Measurements from ENCODE around the gene EIF4A3. TPM values are rescaled to one million over a fixed set of nuclear protein-coding genes. Genes with fewer than 3 reads are reported as not detected.

Gene EIF4A3
- total and polyA plus RNA-seq, 9 donors, result 71.2 to 114 (median 87.8) TPM

DNA sequence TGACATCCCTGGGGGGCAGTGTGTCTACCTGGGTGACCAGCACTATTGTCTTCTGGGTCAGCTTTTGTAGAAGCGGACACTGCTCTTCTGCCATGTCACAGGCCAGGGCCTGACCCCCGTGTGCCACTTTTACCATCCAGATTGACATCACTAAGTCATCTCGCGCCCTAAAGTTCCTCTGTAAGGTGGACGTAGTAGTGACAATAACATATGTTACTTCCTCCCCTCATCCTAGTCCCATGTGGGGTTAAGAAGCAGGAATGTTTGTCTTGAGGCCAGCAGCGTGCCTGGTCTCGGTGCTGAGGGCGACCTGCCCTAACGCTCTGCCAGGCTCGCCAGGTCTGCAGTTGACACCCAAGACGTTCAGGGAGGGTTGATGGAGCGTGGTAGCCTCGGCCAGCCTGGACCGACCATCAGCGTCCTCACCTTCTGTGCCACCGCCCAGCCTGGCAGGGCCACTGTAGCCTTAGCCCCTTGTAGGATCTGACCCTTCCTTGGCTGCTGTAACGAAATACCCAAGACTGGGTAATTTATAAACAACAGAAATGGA lies 24.8 kb downstream of the EIF4A3 start:
- Histone ChIP-seq H3K27ac (no peak overlapping the region), H3K27me3 (no peaks in the 10 kb centered on the region), H3K36me3 (no peaks in the 10 kb centered on the region), H3K9me3 (no peaks in the 10 kb centered on the region), H3K4me3 (no peak overlapping the region), H3K4me1 (ENCODE audit: insufficient read depth) (no peaks in the 10 kb centered on the region)
- DNase-seq, result no peak
- intact Hi-C loops (cut with DNase I), result no loop called here
- 85 to 92% (median 89%) methylated on average over 16 to 17 of the region's 17 CpGs for WGBS, 3 donors
- TF ChIP-seq POLR2A (IDR thresholded peaks at IDR 0.05) (no peak), EP300 (IDR thresholded peaks at IDR 0.05) (no peak)

GRCh38 chr17:80119839-80120238 lies 27.1 kb downstream of the EIF4A3 start:
- DNase-seq, result no peak
- H3K4me1 ChIP-seq (ENCODE audit: insufficient read depth), result no peaks in the 10 kb centered on the region
- WGBS, 3 donors, result 85 to 90% (median 85%) methylated on average over 9 of the region's 9 CpGs

DNA sequence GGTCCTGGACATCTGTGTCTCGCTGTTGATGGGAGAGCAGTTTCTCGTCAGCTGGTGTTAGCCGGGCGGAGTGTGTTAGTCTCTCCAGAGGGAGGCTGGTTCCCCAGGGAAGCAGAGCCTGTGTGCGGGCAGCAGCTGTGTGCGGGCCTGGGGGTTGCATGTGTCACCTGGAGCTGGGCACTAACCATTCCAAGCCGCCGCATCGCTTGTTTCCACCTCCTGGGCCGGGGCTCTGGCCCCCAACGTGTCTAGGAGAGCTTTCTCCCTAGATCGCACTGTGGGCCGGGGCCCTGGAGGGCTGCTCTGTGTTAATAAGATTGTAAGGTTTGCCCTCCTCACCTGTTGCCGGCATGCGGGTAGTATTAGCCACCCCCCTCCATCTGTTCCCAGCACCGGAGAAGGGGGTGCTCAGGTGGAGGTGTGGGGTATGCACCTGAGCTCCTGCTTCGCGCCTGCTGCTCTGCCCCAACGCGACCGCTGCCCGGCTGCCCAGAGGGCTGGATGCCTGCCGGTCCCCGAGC lies 27.6 kb downstream of the EIF4A3 start:
- DNase-seq, result peak in 1 of 5 donors; percentile 9
- intact Hi-C loops (cut with DNase I), result no loop called here
- 85 to 87% (median 87%) methylated on average over 24 of the region's 24 CpGs for WGBS, 3 donors
- Histone ChIP-seq H3K27ac (no peak overlapping the region), H3K4me1 (ENCODE audit: insufficient read depth) (no peaks in the 10 kb centered on the region), H3K27me3 (no peaks in the 10 kb centered on the region), H3K4me3 (no peak overlapping the region), H3K36me3 (no peaks in the 10 kb centered on the region), H3K9me3 (no peaks in the 10 kb centered on the region)
- TF ChIP-seq POLR2A (IDR thresholded peaks at IDR 0.05) (no peak), CTCF (IDR thresholded peaks at IDR 0.05) (no peak), EP300 (IDR thresholded peaks at IDR 0.05) (no peak)

More at GRCh38 chr17:80119839-80120238, 27.1 kb downstream of the EIF4A3 start:
- intact Hi-C loops (cut with DNase I), result no loop called here
- Histone ChIP-seq H3K4me3 (no peak overlapping the region), H3K9me3 (no peaks in the 10 kb centered on the region), H3K27me3 (no peaks in the 10 kb centered on the region), H3K27ac (no peak overlapping the region), H3K36me3 (no peaks in the 10 kb centered on the region)
- TF ChIP-seq POLR2A (IDR thresholded peaks at IDR 0.05) (no peak), EP300 (IDR thresholded peaks at IDR 0.05) (no peak), CTCF (IDR thresholded peaks at IDR 0.05) (no peak)

DNA sequence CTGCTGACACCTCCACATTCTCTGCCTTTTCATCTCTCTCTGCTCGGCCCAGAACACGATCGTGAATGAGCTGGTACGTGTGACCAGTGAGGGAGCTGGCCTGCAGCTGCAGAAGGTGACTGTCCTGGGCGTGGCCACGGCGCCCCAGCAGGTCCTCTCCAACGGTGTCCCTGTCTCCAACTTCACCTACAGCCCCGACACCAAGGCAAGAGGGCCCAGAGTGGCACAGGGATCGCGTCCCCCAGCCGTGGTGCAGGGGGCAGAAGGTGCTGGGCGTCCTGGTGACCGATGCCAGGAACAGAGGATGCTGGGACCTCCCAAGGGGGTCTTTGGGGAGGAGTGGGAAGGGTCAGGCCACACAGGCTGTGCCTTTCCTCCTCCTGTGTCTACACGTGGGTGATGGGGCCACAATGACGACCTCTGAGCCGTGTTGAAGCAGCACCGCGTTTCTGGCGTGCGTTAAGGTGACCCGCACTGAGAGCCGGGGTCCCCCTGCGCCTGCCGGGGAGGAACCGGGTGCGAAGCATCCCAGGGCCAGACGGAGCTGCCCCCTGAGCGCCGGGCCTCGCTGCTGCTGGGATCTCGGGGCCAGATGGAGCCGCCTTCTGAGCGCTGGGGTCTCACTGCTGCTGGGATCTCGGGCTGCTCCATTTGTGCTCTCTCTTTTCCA lies 28.2 kb downstream of the EIF4A3 start:
- peak in 1 of 5 donors; percentile 16 for DNase-seq
- no peaks in the 10 kb centered on the region for H3K9me3 ChIP-seq
- H3K4me3 ChIP-seq, result no peak overlapping the region
- TF ChIP-seq EP300 (IDR thresholded peaks at IDR 0.05) (no peak), CTCF (IDR thresholded peaks at IDR 0.05) (no peak), POLR2A (IDR thresholded peaks at IDR 0.05) (no peak)
- no peak overlapping the region for H3K27ac ChIP-seq
- no peaks in the 10 kb centered on the region for H3K36me3 ChIP-seq
- no peaks in the 10 kb centered on the region for H3K27me3 ChIP-seq
- 88 to 89% (median 88%) methylated on average over 35 of the region's 35 CpGs for WGBS, 3 donors
- no peaks in the 10 kb centered on the region for H3K4me1 ChIP-seq (ENCODE audit: insufficient read depth)
- intact Hi-C loops (cut with DNase I), result no loop called here

Measured in ovary (tissue), 9 donors.